ENCODE results near the gene TLL2.

DNA sequence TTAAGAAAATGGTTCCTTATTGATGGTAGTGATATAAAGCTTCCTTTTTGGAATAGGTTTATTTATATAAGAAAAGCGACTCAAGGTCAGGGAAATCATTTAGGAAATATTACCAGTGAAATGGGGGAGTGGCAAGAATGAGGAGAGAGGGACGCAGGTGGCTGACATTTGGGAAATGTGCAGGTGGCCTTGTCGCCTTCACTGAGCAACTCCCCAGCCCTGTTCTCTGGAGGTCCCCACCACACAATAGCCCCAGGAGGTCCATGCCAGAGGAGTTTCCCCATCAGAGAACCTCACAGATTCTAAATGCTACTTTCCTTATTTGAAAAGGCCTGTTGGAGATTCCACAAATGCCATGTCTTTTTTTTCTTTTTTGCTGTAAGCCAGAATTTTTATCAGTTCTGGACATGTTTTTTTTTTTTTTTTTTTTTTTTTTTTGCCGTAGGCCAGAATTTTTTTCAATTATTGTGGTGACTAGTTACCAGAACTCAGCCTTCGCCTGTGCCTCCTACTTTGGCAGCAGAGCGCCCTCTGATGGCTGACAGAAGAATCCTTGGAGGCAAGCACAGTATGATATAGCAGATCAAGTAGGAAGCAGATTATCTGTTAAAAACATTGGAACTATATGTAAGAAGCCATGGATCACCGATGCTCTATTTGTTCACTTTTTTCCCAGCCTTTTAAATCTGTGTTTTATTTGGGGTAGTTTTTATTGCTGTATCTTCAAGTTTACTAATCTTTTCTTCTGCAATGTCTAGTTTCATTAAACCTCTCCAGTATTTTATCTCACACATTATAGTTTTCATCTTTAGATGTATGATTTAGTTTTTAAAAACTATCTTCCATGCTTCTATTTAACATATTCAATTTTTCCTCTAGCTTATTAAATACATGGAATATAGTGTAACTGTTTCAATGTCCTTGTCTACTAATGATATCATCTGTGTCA, 173.5 kb downstream of the TLL2 start:
- TF ChIP-seq, protein P1, sequence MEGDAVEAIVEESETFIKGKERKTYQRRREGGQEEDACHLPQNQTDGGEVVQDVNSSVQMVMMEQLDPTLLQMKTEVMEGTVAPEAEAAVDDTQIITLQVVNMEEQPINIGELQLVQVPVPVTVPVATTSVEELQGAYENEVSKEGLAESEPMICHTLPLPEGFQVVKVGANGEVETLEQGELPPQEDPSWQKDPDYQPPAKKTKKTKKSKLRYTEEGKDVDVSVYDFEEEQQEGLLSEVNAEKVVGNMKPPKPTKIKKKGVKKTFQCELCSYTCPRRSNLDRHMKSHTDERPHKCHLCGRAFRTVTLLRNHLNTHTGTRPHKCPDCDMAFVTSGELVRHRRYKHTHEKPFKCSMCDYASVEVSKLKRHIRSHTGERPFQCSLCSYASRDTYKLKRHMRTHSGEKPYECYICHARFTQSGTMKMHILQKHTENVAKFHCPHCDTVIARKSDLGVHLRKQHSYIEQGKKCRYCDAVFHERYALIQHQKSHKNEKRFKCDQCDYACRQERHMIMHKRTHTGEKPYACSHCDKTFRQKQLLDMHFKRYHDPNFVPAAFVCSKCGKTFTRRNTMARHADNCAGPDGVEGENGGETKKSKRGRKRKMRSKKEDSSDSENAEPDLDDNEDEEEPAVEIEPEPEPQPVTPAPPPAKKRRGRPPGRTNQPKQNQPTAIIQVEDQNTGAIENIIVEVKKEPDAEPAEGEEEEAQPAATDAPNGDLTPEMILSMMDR (conservative IDR thresholded peaks at IDR 0.05; ENCODE audit: low read depth in 2 of 2) = peak; percentile 92 to 95
- no peak for TF ChIP-seq JUNB (IDR thresholded peaks at IDR 0.05; ENCODE audit: unreplicated experiment)
